Fibroblast of pulmonary artery (primary cell): ENCODE results near the gene VWCE.

Experiments used
- DNase-seq: peaks from one replicate; pipeline ENCODE4 v3.0.0-alpha.2; 2010; ENCODE audit warnings: low read depth
- H3K4me3 ChIP-seq: replicated peaks from 2 replicates; pipeline ENCODE4 v1.5.1; 2011; ENCODE audit warnings: low read depth, mild to moderate bottlenecking, control low read depth, low read length, moderate library complexity
- TF ChIP-seq, protein P1 (sequence below): IDR thresholded peaks from 2 replicates; pipeline ENCODE4 v1.5.1; 2011; ENCODE audit warnings: mild to moderate bottlenecking, control low read depth, low read length, inconsistent platforms; ENCODE audit errors: missing control alignments

VWCE gene

DNA sequence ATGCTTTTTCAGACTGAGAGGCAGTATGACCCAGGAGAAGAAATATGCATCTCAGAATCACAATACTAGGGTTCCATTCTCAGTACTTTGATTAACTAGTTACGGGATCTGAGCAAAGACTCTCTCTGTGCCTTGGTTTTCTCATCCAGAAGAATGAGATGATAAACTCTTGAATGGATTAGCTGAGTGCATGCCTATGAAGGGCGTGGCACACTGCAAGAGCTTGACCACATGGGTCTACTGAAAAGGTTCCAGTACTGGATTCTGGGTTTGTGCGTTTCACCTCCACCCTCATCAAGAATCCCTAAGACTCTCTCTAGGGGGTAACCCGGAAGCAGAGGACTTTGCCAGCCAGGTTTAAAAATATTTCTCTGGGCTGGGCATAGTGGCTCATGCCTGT, 28.5 kb downstream of the VWCE start:
- no peak for DNase-seq
- no peak overlapping the region for H3K4me3 ChIP-seq
- TF ChIP-seq, protein P1, sequence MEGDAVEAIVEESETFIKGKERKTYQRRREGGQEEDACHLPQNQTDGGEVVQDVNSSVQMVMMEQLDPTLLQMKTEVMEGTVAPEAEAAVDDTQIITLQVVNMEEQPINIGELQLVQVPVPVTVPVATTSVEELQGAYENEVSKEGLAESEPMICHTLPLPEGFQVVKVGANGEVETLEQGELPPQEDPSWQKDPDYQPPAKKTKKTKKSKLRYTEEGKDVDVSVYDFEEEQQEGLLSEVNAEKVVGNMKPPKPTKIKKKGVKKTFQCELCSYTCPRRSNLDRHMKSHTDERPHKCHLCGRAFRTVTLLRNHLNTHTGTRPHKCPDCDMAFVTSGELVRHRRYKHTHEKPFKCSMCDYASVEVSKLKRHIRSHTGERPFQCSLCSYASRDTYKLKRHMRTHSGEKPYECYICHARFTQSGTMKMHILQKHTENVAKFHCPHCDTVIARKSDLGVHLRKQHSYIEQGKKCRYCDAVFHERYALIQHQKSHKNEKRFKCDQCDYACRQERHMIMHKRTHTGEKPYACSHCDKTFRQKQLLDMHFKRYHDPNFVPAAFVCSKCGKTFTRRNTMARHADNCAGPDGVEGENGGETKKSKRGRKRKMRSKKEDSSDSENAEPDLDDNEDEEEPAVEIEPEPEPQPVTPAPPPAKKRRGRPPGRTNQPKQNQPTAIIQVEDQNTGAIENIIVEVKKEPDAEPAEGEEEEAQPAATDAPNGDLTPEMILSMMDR: no peak

DNA sequence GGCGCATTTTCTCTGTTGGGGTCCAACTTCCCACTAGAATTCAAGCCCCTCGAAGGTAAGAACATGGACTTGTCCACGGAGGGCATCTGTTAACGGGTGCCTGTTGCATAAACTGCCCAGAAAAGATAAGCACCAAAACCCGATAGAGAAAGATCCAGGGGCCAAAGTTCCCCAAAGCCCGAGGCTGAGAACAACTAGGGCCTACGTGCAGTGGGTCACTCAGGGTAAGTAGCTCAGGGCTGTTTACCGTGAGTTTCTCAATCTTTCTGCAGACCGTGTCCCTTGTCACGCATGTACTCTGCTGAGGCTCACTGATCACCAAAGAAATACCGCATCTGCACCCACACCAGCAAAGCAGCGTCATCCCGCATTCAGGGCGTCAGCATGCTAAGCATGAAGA, 29.8 kb downstream of the VWCE start:
- TF ChIP-seq, protein P1: no peak
- DNase-seq: no peak
- no peak overlapping the region for H3K4me3 ChIP-seq

DNA sequence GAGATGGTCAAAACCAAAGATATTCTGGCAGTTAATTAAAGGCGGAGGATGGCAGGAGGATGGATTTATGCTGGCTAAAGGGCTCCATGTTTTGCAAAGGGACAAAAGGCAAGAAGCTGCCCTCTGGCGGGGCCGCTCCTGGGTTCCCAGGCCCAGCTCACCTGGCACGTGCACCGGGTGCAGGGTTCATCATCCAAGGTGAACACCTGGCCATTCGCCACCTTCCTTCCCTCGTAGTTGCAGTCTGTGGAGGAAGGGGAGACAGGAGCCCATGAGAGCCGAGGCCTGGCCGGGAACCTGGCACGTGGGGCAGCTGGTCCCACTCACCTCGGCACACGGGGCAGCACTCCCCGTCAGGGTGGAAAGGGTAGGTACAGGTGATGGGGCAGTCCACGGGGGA, 30.3 kb downstream of the VWCE start:
- H3K4me3 ChIP-seq: no peak overlapping the region
- DNase-seq: no peak
- TF ChIP-seq, protein P1: no peak

DNA sequence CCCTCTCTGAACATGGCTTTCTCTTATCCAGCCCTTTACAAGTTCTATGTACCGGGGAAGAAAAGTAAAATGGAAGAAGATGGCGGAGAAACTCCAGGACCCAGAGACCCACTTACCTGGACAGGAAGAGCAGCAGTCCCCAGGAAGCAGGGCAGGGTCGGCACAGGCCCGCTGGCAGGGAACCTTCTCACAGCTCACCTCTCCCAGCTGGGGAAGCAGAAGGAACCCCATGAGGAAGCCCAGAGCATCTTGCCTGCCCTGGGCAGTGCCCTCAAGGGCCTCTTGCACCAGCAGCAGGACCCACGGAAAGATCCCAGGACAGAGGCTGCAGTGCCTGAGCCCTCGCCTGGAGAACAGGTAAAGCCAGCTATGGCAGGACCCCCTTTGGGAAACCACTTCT, 30.7 kb downstream of the VWCE start:
- H3K4me3 ChIP-seq: no peak overlapping the region
- DNase-seq: no peak
- TF ChIP-seq, protein P1: no peak

DNA sequence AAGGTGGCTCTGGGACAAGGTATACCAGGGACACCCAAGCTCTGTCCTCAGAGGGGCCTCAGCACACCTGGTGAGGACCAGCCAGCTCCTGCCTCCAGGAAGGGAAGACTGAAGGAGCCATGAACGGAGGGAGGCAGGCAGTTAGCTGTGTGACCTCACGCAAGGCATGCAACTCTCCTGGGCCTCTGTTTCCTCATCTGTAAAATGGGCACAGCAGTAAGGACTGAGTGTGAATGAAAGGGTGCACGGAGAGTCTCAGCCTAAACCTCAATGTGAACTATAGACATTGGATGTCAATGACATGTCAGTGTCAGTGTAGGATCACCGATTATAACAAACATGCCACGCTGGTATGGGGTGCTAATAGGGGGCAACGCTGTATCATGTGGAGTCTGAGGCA, 35.8 kb downstream of the VWCE start:
- no peak for DNase-seq
- TF ChIP-seq, protein P1: no peak
- no peak overlapping the region for H3K4me3 ChIP-seq

DNA sequence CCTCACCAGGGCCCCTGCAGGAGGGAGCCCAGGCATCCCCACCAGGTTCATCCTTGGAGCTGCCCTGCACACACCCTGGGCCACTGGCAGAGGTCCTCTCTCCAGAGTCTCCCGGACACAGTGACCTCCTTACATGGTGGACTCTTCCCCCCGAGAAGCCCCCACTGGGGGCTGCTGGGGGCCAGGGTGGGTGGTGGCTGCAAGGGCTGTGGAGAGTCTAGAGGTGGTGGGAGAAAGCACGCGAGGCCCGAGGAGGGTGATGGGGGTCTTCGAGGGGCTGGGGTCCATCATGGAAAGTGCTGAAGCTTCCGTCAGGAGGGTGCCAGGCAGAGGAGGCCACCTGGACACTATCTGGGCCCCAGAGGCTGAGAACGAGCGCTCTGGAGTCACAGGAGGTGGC, 36.6 kb downstream of the VWCE start:
- DNase-seq: no peak
- no peak overlapping the region for H3K4me3 ChIP-seq
- TF ChIP-seq, protein P1: no peak

DNA sequence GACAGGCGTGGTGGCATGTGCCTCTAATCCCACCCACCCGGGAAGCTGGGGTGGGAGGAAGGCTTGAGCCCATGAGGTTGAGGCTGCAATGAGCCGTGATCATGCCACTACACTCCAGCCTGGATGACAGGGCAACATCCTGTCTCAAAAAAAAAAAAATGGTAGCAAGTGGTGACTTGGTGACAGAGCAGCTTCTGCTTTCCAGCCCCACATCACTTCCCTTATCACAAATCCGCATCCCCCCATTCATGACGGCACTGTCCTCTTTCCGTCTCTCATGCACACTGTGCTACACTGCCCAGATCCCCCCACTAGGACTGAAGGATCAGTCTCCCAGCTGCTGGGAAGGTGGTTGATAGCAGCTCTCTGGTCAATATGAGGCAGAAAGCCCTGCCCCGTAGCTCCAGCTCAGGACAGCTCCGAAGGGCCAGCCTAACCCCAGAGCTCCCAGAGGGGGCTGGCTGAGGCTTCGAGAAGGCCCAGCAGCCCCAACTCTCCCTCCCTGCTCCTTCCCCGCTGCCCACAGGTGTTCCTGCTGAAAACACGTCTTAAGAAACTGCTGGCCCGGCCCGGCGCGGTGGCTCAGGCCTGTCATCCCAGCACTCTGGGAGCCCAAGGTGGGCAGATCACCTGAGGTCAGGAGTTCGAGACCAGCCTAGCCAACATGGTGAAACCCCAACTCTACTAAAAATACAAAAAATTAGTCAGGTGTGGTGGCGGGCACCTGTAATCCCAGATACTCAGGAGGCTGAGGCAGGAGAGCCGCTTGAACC, 38.2 kb downstream of the VWCE start:
- no peak for DNase-seq
- no peak overlapping the region for H3K4me3 ChIP-seq
- TF ChIP-seq, protein P1: no peak
